ENCODE data around the gene QARS1. TPM values are rescaled to one million over a fixed set of nuclear protein-coding genes. Genes with fewer than 3 reads are reported as not detected.
A peak's percentile ranks its signal among the peaks of the same experiment; 100 is the strongest.

QARS1 gene
- total and polyA plus RNA-seq, 11 donors, result 145 to 221 (median 194) TPM

GRCh38 chr3:49122022-49122421 lies 17.5 kb upstream of the QARS1 start:
- 94 to 95% (median 94%) methylated on average over 12 of the region's 12 CpGs for WGBS, 4 donors
- H3K36me3 ChIP-seq, result peaks cover 0 to 83% (median 80%) of the 10 kb centered on the region in 9 donors
- no peaks in the 10 kb centered on the region for H3K27me3 ChIP-seq
- no peak overlapping the region for H3K27ac ChIP-seq
- ATAC-seq (no peak), DNase-seq (no peak)
- no peak overlapping the region for H3K4me3 ChIP-seq
- intact Hi-C loops (cut with DNase I), result no loop called here
- H3K4me1 ChIP-seq, result peaks cover 3 to 32% (median 19%) of the 10 kb centered on the region in 12 donors
- TF ChIP-seq CTCF (IDR thresholded peaks at IDR 0.05) (no peak), POLR2A (IDR thresholded peaks at IDR 0.05) (no peak)
- H3K9me3 ChIP-seq, result no peaks in the 10 kb centered on the region

GRCh38 chr3:49121132-49121736 lies 16.7 kb upstream of the QARS1 start:
- TF ChIP-seq POLR2A (IDR thresholded peaks at IDR 0.05), result no peak
- no peak for TF ChIP-seq CTCF (IDR thresholded peaks at IDR 0.05)
- peak in 1 of 5 donors; percentile 60 for DNase-seq
- H3K36me3 ChIP-seq, result peaks cover 0 to 83% (median 80%) of the 10 kb centered on the region in 9 donors
- H3K9me3 ChIP-seq, result no peaks in the 10 kb centered on the region
- peak overlapping the region; percentile 90 to 100 (median 97) for H3K27ac ChIP-seq
- H3K4me3 ChIP-seq, result peak overlapping the region in 10 of 12 donors; percentile 64 to 99 (median 91)
- intact Hi-C loops (cut with DNase I), result loop anchor here in 1 of 10 donors (2.0 kb wide), 1 partner anchor 16 kb away; the partner anchor contains the start of gene QARS1
- H3K27me3 ChIP-seq, result no peaks in the 10 kb centered on the region
- H3K4me1 ChIP-seq, result peaks cover 3 to 32% (median 19%) of the 10 kb centered on the region in 12 donors
- ATAC-seq, result peak in 1 of 4 donors; percentile 0
- WGBS, 4 donors, result 76 to 82% (median 80%) methylated on average over 17 of the region's 17 CpGs

GRCh38 chr3:49120438-49121131 lies 16.0 kb upstream of the QARS1 start, which contains the start of gene USP19:
USP19 (minus strand) TSS chr3:49120823; CDS start chr3:49119145, 1,678 bp downstream.
- DNase-seq (peak; percentile 95 to 98 (median 97)), ATAC-seq (peak; percentile 81 to 94 (median 90))
- Histone ChIP-seq H3K27ac (peak within 1 kb of the TSS; percentile 90 to 100 (median 97)), H3K4me1 (peaks cover 3 to 32% (median 19%) of the 10 kb centered on the region in 12 donors), H3K27me3 (no peaks in the 10 kb centered on the region), H3K9me3 (no peaks in the 10 kb centered on the region), H3K4me3 (peak within 1 kb of the TSS; percentile 64 to 99 (median 91)), H3K36me3 (peaks cover 0 to 83% (median 80%) of the 10 kb centered on the region in 9 donors)
- intact Hi-C loops (cut with DNase I), result loop anchor here in 2 of 10 donors (1.0 to 2.0 kb wide), 2 partner anchors 13 to 16 kb away; partner anchors contain the start of genes LAMB2 (in 1 of the 2) and QARS1 (in 1 of the 2)
- TF ChIP-seq CTCF (IDR thresholded peaks at IDR 0.05) (peak in 1 of 12 donors; percentile 12), POLR2A (IDR thresholded peaks at IDR 0.05) (peak; percentile 66 to 80)
- 1% methylated on average over 52 to 70 of the region's 70 CpGs for whole genome bisulfite sequencing, 4 donors

- Histone ChIP-seq H3K27me3 (no peaks in the 10 kb centered on the region), H3K9me3 (no peaks in the 10 kb centered on the region), H3K36me3 (peaks cover 2 to 83% (median 80%) of the 10 kb centered on the region in 9 donors), H3K27ac (peak overlapping the region; percentile 90 to 100 (median 97)), H3K4me1 (peaks cover 3 to 32% (median 19%) of the 10 kb centered on the region in 12 donors), H3K4me3 (peak overlapping the region; percentile 64 to 99 (median 91))
- no peak for ATAC-seq
- intact Hi-C loops (cut with DNase I), result loop anchor here in 2 of 10 donors (1.0 to 2.0 kb wide), 2 partner anchors 13 to 15 kb away; partner anchors contain the start of genes LAMB2 (in 1 of the 2) and QARS1 (in 1 of the 2)
- TF ChIP-seq POLR2A (IDR thresholded peaks at IDR 0.05), result no peak
- TF ChIP-seq CTCF (IDR thresholded peaks at IDR 0.05), result no peak
- WGBS, 4 donors, result 0 to 2% (median 1%) methylated on average over 9 of the region's 9 CpGs
- DNase-seq, result no peak
Observed at GRCh38 chr3:49120096-49120437, 15.5 kb upstream of the QARS1 start.

All from heart left ventricle (tissue), 16 donors.